Measurements from ENCODE around the gene METTL2A. TPM values are rescaled to one million over a fixed set of nuclear protein-coding genes. Genes with fewer than 3 reads are reported as not detected.
"Not testable (repeated sequence)": the region's sequence is repeated elsewhere in the genome, so short reads cannot be mapped to it uniquely, and the experiment has no call there.

The METTL2A gene
- total RNA-seq, 1 donor from 2014 or later, result 42.3 TPM

DNA sequence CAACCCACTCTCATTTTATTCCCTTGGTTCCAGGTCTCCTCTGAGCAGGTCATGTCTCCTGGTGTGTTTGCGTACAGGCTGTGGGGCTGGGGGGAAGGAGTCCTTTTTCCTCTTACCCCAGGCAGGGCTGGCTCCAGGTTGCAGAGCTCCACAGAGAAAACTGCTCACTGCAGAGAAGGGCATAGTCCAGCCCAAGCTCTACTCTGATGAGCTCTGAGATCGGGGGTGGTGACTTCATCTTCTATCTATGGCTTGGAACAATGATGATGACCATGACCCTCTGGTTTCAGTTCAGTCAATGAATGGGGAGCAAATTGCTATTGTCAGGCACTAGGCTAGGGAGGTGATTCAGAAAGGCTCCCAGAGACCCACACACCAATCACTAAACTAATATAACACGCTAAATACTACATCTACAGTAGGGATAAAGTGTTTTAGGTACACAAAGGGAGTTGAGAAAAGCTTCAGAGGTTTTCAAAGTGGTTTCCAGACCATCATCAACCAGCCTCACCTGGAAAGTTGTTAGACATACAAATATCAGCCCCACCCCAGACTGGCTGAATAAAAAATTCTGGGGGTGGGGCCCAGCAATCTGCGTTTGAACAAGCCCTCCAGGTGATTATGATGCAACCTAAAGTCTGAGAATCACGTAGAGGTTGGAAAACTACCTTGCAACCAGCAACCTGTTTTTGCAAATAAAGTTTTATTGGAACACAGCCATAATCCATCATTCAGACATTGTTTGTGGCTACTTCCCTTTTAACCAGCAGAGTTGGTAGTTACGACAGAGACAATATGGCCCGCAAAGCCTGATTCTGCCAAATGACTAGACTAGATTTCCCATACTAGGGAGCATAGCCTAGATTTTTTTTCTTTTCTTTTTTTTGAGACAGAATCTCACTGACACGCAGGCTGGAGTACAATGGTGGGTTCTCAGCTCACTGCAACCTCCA is 49.6 kb downstream of the METTL2A start:
- DNase-seq, result not testable (repeated sequence)

DNA sequence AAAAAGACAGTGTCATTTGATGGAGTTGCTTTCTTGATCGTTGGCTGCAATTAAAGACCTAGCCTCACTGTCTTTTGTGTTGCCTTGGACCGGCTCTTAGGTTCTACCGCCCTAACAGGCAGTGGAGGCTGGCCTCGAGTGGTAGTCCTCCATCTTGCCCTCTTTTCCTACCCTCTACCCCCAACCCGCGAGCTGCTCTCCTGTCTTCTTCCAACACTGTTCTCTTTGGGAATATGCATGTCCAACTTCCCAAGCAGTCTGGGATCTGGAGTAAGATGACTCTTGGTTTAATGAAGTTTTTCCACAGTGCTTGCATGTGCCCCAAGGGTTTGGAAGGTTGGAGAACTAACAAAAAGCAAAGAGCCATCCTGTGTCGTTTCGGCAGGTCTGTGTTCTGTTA is 53.4 kb downstream of the METTL2A start:
- DNase-seq, result not testable (repeated sequence)

DNA sequence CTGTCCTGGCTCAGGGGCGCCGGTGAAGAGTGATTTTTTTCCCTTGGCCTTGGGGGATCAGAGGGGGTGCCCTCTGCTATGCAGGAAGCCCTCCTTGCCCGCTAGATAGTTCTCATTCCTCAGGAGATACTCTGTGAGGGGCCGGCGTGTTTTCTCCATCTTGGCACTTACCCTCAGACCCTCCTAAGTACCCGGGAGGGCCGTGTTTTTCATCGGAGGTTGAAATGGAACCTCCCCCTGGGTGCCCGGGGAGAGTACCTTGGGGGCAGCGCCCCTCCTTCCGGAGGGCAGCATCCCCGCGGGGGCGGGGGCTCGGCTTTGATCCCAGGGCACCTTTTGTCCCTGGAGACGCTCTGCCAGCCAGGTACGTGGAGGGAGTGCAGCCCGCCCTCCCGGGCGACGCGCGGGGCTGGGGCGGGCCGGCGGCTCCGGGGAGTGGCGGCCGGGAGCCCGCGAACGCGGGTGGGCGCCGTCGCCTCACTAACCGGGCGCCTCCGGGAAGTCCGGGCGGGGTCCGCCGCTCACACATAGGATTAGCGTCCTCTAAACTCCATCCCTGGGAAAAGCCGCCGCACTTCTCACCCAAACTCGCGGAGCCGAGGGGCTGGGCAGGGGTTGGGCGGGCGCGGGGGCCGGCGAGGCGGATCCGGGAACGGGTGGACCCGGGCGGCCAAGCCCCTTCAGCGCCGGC is 54.2 kb downstream of the METTL2A start:
- not testable (repeated sequence) for DNase-seq

DNA sequence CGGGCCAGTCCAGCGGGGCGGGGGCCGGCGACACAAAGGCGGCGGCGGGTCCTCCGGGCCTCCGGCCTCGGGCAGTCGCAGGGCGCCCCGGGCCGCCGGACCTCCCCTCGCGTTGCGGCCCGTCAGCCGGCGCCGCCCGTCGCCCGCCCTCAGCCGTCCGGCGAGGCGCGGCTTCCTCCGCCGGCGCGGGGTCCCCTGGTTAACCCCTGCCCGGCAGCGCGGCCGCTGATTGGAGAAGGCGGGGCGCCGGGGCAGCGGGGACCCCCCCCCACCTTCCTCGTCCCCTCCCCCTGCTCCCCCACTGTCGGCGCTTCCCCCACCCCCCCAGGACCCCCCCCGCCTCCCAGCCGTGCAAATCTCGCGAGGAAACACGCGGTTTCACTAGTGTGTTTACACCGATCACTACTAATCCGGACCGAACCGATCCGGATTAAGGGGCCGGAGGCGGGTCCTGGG is 54.8 kb downstream of the METTL2A start, which contains the start of gene TLK2:
TLK2 (plus strand) TSS at position 402 of the 456 bp plus-strand sequence. CDS start 2,301 bp downstream, outside the sequence.
- peak; percentile 57 for DNase-seq

DNA sequence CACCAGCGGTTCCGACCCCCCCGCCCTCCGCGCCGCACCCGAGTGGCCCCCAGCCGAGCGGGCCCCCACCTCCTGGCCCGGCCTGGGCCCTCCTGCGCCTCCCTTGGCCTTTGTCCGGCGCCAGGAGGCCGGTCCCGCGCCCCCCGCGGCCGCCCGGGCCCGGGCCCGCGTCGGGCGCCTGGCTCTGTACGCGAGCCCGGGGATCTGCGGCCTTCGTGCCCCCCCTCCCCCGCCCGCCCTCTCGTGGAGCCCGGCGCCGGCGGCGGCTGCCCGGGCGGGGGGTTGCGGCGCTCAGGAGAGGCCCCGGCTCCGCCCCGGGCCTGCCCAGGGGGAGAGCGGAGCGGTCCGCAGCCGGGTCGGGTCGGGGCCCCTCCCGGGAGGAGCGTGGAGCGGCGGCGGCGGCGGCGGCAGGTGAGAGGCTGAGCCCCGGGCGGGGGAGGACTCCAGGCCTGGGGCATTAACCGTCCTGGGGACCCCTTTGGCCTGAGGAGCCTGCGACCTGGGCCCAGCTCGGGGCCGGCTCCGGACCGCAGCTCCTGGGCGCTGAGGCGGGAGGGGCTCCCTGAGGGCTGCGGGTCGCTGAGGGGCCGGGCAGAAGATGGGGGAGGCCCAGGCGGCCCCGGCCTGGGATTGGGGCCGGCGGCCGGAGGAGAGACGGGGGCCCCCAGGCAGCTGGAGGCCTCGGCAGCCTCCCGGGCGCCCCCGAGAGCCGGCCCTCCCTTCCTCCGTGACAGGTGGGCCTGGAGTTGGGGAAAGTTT is 55.4 kb downstream of the METTL2A start:
- DNase-seq, result peak; percentile 18

DNA sequence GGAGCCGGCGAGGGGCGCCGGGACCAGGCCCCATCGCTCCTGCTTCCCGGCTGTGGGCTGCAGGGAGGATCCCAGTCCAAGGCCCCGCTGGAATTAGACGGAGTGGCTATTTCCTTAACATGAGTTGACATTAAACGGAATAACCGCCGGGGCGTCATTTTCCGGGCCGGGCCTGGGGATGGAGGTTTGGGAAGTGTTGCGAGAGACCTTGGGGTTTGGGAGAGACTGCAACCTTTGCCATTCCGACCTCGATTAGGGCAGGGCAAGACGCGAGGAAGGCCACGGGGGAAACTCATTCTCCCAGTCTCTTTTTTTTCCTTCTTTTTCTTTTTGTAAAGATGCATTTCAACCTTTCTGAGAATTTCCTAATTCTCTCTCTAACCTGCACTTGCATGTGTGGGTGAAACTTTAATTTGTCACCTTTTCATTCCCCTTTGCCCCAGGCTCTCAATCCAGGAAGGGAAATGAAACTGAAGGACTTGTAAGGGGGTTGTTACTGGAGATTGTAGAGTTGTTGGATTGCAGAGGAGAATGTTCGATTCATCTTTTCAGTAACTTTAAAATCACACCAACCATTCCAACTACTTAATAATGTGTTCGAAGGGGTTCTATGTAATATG is 56.1 kb downstream of the METTL2A start:
- not testable (repeated sequence) for DNase-seq

DNA sequence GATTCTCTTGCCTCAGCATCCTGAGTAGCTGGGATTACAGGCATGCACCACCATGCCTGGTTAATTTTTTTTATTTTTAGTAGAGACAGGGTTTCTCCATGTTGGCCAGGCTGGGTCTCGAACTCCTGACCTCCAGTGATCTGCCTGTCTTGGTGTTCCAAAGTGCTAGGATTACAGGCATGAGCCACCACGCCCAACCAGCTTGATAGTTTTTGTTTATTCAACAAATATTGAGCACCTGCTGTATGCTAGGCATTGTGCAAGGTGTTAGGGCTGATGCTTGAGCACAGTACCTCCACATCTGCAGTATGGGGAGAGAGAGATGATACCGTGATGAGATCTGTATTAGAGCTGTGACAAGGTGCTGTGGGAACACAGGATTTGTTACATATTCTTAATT is 58.9 kb downstream of the METTL2A start:
- DNase-seq, result not testable (repeated sequence)

DNA sequence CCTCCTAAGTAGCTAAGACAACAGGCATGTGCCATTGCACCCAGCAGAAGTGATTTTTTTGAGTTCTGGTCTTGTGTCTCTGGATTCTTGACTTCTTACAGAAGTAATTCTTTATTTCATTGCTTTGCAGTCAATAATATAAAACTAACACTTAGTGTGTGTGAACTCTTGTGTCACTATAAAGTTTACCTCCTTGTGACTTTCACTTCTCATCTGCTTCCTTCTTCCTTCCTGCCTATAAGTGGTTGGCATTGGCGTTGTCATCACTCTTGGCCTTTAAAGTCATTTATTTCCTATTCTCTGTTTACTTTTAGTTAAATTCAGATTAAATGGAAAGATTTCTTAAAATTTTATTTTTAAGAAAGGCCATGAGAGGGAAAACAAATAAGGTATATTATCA is 67.3 kb downstream of the METTL2A start:
- not testable (repeated sequence) for DNase-seq

DNA sequence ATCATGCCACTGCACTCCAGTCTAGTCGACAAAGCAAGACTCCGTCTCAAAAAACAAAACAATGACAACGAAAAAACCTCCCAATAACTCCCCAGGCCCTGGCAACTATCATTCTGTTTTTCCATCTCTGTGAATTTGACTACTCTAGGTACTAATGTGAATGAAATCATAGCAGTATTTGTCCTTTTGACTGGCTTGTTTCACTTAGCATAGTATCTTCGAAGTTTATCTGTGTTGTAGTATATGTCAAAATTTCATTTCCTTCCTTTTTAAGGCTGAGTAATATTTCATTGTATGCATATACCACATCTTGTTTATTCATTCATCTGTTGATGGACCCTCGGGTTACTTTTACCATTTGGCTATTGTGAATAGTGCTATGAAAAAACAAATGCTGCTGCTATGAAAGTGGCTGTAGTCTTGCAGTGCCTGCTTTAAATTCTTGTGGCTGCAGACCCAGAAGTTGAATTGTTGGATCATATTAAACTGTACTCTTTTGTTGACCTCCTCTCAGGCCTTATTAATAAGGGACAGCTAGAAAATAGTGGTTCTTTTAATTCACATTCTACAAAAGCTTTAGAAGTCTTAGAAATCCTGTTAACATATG is 69.5 kb downstream of the METTL2A start:
- DNase-seq, result not testable (repeated sequence)

DNA sequence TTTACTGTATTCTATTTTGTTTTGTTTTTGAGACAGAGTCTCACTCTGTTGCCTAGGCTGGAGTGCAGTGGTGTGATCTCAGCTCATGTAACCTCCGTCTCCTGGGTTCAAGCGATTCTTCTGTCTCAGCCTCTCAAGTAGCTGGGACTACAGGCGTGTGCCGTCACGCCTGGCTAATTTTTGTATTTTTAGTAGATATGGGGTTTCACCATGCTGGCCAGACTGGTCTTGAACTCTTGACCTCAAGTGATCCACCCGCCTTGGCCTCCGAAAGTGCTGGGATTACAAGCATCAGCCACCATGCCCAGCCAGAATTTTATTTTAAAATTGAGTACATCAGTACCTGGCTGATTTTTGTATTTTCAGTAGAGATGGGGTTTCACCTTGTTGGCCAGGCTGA is 70.4 kb downstream of the METTL2A start:
- not testable (repeated sequence) for DNase-seq

DNA sequence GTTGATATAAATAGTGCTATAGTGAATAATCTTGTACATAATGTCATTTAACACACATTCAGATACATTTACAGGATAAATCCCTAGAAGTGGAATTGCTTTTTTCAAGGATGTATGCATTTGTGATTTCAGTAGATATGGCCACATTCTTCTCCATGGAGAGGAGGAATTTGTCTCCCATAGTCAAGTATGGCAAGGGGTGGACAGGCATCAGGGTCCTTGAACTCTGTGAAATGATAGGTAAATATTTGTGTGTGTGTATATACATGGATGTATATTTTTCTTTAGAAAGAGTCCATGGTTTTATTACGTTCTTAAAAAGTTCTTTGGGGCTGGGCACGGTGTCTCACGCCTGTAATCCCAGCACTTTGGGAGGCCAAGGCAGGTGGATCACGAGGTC is 72.6 kb downstream of the METTL2A start:
- not testable (repeated sequence) for DNase-seq

DNA sequence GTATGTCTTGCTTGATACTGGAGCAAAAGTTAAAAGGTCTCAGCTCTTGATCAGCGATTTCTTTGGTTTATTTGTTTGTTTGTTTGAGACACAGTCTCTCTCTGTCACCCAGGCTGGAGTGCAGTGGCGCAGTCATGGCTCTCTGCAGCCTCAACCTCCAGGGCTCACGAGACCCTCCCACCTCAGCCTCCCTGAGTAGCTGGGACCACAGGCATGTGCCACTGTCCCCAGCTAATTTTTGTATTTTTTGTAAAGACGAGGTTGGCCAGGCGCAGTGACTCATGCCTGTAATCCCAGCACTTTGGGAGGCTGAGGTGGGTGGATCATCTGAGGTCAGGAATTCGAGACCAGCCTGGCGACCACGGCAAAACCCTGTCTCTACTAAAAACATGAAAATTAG is 75.1 kb downstream of the METTL2A start:
- DNase-seq, result not testable (repeated sequence)

Small RNA genes within 50 kb of the gene (small RNA-seq; reads per million reads assigned to genes)
- not detected for gene RNU7-52P

Other genes starting within 250 kb of the METTL2A start
- not detected for gene EFCAB3, start 43.3 kb upstream of the METTL2A start, total RNA-seq
- 63.5 TPM for gene TLK2, start 54.9 kb downstream of the METTL2A start, total RNA-seq
- gene MRC2, start 203.8 kb downstream of the METTL2A start, total RNA-seq, result 26.2 TPM